ENCODE data around the gene UFC1. TPM values are rescaled to one million over a fixed set of nuclear protein-coding genes. Genes with fewer than 3 reads are reported as not detected.
"Not testable (repeated sequence)": the region's sequence is repeated elsewhere in the genome, so short reads cannot be mapped to it uniquely, and the experiment has no call there.

UFC1 gene
- total and polyA plus RNA-seq, 2 experiments from 2014 or later: 105 to 119 TPM

GRCh38 chr1:161115132-161115711 lies 38.6 kb upstream of the UFC1 start:
- TF ChIP-seq EZH2phosphoT487 (IDR thresholded peaks at IDR 0.05; ENCODE audit: low read depth, severe bottlenecking, unreplicated experiment): no peak
- no peak for TF ChIP-seq EZH2 (IDR thresholded peaks at IDR 0.05; ENCODE audit: borderline replicate concordance)
- no peak for TF ChIP-seq CTCF (IDR thresholded peaks at IDR 0.05; ENCODE audit: poor library complexity)

GRCh38 chr1:161115961-161116360 lies 37.8 kb upstream of the UFC1 start:
- Histone ChIP-seq H3K4me1 (ENCODE audit: insufficient read depth) (peaks cover 30% of the 10 kb centered on the region), H3K79me2 (peaks cover 76% of the 10 kb centered on the region), H3K4me2 (peak overlapping the region; percentile 83)
- H4K20me1 ChIP-seq (ENCODE audit: insufficient read depth, poor library complexity, severe bottlenecking); H2AFZ ChIP-seq; H3K27ac ChIP-seq; H3K9me3 ChIP-seq (ENCODE audit: low read depth); H3K4me3 ChIP-seq; H3K36me3 ChIP-seq (replicated peaks; ENCODE audit: insufficient read depth, low read depth); DNase-seq (ENCODE audit: low spot score); H3K27me3 ChIP-seq; H3K9me2 ChIP-seq (replicated peaks; ENCODE audit: insufficient read depth): not testable (repeated sequence)
- 93% methylated on average over 6 of the region's 6 CpGs for WGBS (ENCODE audit: low lambda C conversion rate, missing lambda C conversion rate)

More at GRCh38 chr1:161115132-161115711, 38.6 kb upstream of the UFC1 start:
- H3K9me3 ChIP-seq (ENCODE audit: low read depth): no peaks in the 10 kb centered on the region
- no peak overlapping the region for H3K4me3 ChIP-seq
- no peak for DNase-seq (ENCODE audit: low spot score)
- H3K27me3 ChIP-seq: no peaks in the 10 kb centered on the region
- peaks cover 25% of the 10 kb centered on the region for H3K4me1 ChIP-seq (ENCODE audit: insufficient read depth)
- no peak overlapping the region for H2AFZ ChIP-seq
- H3K27ac ChIP-seq: no peak overlapping the region
- no peaks in the 10 kb centered on the region for H3K36me3 ChIP-seq (replicated peaks; ENCODE audit: insufficient read depth, low read depth)
- H3K4me2 ChIP-seq: no peak overlapping the region
- peaks cover 8% of the 10 kb centered on the region for H4K20me1 ChIP-seq (ENCODE audit: insufficient read depth, poor library complexity, severe bottlenecking)
- 94% methylated on average over 12 of the region's 12 CpGs for WGBS (ENCODE audit: low lambda C conversion rate, missing lambda C conversion rate)
- H3K9me2 ChIP-seq (replicated peaks; ENCODE audit: insufficient read depth): no peaks in the 10 kb centered on the region
- H3K79me2 ChIP-seq: peaks cover 75% of the 10 kb centered on the region

GRCh38 chr1:161117759-161118581 lies 35.8 kb upstream of the UFC1 start, which contains the start of the genes NIT1 and PFDN2:
NIT1 (plus strand) TSS chr1:161118105; CDS start chr1:161118177, 72 bp downstream.
PFDN2 (minus strand) TSS chr1:161118037; CDS start chr1:161118026, 11 bp downstream.
- TF ChIP-seq EZH2phosphoT487 (IDR thresholded peaks at IDR 0.05; ENCODE audit: low read depth, severe bottlenecking, unreplicated experiment) (no peak), CTCF (IDR thresholded peaks at IDR 0.05; ENCODE audit: poor library complexity) (no peak), EZH2 (IDR thresholded peaks at IDR 0.05; ENCODE audit: borderline replicate concordance) (no peak)
- Histone ChIP-seq H4K20me1 (ENCODE audit: insufficient read depth, poor library complexity, severe bottlenecking) (peaks cover 4% of the 10 kb centered on the region), H3K27me3 (no peaks in the 10 kb centered on the region), H3K36me3 (replicated peaks; ENCODE audit: insufficient read depth, low read depth) (no peaks in the 10 kb centered on the region), H2AFZ (peak within 1 kb of the TSS; percentile 54), H3K4me3 (peak within 1 kb of the TSS; percentile 86), H3K4me1 (ENCODE audit: insufficient read depth) (peaks cover 30% of the 10 kb centered on the region), H3K4me2 (peak within 1 kb of the TSS; percentile 83), H3K27ac (peak within 1 kb of the TSS; percentile 95), H3K79me2 (peaks cover 64% of the 10 kb centered on the region), H3K9me3 (ENCODE audit: low read depth) (no peaks in the 10 kb centered on the region), H3K9me2 (replicated peaks; ENCODE audit: insufficient read depth) (no peaks in the 10 kb centered on the region)
- WGBS (ENCODE audit: low lambda C conversion rate, missing lambda C conversion rate): under 1% methylated on average over 52 of the region's 58 CpGs
- DNase-seq (ENCODE audit: low spot score): peak; percentile 94

Measured in hepatocyte (in vitro differentiated cells).